Epithelial cell of proximal tubule (primary cell): ENCODE results near the gene HDAC5. TPM values are rescaled to one million over a fixed set of nuclear protein-coding genes. Genes with fewer than 3 reads are reported as not detected.

Experiments used
- DNase-seq: peaks from one replicate; pipeline ENCODE4 v3.0.0-alpha.2; 2011; ENCODE audit warnings: low read depth
- H3K4me3 ChIP-seq: 2 replicates; pipeline ENCODE4 v1.5.1; 2011; ENCODE audit warnings: low read depth, mild to moderate bottlenecking, low read length
- total RNA-seq: library from RNA; depleted of rRNA; stranded (reverse); fragments of >200 nt; gene quantifications from 2 replicates; pipeline ENCODE4 v1.2.3, GENCODE V29; 2015
- TF ChIP-seq, protein P1 (sequence below): conservative IDR thresholded peaks from 2 replicates; pipeline ENCODE4 v1.5.1; 2012; ENCODE audit warnings: low read depth, mild to moderate bottlenecking, low read length

The HDAC5 gene
- total RNA-seq, 1 donor from 2014 or later: 13.5 TPM

- DNase-seq: no peak
- H3K4me3 ChIP-seq: no peak overlapping the region
- TF ChIP-seq, protein P1, sequence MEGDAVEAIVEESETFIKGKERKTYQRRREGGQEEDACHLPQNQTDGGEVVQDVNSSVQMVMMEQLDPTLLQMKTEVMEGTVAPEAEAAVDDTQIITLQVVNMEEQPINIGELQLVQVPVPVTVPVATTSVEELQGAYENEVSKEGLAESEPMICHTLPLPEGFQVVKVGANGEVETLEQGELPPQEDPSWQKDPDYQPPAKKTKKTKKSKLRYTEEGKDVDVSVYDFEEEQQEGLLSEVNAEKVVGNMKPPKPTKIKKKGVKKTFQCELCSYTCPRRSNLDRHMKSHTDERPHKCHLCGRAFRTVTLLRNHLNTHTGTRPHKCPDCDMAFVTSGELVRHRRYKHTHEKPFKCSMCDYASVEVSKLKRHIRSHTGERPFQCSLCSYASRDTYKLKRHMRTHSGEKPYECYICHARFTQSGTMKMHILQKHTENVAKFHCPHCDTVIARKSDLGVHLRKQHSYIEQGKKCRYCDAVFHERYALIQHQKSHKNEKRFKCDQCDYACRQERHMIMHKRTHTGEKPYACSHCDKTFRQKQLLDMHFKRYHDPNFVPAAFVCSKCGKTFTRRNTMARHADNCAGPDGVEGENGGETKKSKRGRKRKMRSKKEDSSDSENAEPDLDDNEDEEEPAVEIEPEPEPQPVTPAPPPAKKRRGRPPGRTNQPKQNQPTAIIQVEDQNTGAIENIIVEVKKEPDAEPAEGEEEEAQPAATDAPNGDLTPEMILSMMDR: no peak
These were observed 41.0 kb downstream of the HDAC5 start for GRCh38 chr17:44082256-44082927.

DNA sequence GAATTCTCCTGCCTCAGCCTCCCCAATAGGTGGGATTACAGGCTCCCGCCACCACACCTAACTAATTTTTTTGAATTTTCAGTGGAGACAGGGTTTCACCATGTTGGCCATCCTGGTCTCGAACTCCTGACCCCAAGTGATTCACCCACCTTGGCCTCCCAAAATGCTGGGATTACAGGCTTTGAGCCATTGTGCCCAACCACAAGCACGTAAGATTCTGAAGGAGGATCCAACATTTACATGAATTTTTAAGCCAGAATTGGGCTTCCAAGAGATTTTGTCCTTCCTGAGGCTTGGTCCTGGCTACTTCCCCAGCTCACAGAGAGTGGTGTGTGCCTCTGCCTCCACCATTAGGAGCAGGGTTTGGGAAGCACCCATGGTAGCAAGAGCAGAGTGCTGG lies 41.8 kb downstream of the HDAC5 start:
- TF ChIP-seq, protein P1: no peak
- no peak overlapping the region for H3K4me3 ChIP-seq
- no peak for DNase-seq

DNA sequence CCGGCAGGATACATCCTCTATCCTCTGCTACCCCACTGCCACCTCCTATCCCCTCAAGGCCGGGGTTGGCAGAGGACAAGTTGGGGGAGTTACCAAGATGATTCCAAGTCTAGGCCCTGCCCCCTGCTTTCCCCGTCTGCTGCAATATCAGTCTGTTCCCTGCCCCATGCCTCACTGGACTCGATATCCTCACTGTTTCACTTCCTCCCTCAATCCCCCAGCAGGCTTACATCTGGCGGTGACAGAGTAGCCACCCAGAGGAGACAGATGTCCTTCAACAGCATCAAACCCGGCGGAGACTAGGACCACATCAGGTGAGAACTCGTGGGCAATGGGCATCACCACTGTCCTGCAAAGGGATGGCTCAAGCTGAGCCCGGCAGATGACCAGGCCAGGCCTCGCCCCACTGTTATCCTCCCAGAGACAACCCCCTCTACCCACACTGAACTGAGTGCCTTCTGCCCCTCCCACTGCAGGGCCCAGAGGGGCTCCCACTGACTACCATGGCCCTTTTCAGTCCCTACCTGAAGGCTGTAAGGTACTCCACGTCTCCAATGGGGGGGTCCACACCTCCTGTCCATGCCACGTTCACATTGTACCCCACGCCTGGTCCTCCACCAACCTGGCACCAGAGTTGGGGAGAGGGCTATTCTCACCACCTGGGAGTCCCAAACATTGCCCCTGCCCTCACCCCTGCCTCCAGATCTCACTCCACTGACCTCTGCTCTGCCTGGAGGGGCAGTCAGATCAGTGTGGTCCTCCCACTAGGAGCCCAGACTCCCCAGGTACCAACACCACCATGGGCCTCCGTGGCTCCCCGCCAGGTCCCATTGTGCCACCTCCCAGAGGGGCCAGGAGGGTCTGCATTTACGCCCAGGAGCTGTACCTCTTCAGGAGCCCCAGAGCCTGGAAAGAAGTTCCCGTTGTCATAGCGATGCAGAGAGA lies 43.3 kb downstream of the HDAC5 start:
- no peak for DNase-seq
- H3K4me3 ChIP-seq: no peak overlapping the region
- TF ChIP-seq, protein P1: no peak

- TF ChIP-seq, protein P1: no peak
- no peak overlapping the region for H3K4me3 ChIP-seq
- no peak for DNase-seq
These were observed 45.0 kb downstream of the HDAC5 start for GRCh38 chr17:44078412-44078811.

- H3K4me3 ChIP-seq: no peak overlapping the region
- TF ChIP-seq, protein P1: no peak
- no peak for DNase-seq
These were observed 45.9 kb downstream of the HDAC5 start for GRCh38 chr17:44077595-44077909.

GRCh38 chr17:44076716-44077594 lies 46.5 kb downstream of the HDAC5 start:
- TF ChIP-seq, protein P1: no peak
- no peak for DNase-seq
- H3K4me3 ChIP-seq: no peak overlapping the region
